GM20431 (cell line): ENCODE results near the gene SAG.
"Not testable (repeated sequence)": the region's sequence is repeated elsewhere in the genome, so short reads cannot be mapped to it uniquely, and the experiment has no call there.

Experiments used
- in situ Hi-C: fragments of 300-500 bp; cut with MseI, MboI; formaldehyde crosslinking; loops from one replicate; pipeline ENCODE4 v1.15.0; 2020; ENCODE audit warnings: low sequenced_read_pairs; ENCODE audit not compliant: unreplicated experiment

The SAG gene

DNA sequence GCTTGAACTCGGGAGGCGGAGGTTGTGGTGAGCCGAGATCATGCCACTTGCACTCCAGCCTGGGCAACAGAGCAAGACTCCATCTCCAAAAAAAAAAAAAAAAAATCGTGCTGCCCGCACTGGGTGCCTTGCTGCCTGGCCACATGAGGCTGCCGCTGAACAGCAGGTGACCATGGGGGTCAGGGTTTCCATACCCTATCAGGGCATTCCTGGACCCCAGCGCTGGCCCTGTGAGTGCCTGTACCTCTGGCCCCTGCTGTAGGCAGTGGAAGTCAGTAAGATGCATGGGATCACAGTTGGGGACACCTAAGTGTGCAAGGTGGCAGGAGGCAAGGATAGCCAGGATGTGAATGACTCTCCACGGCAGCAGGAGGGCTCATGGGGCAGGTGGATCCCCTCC is 18.9 kb downstream of the SAG start:
- in situ Hi-C loops = no loop called here

DNA sequence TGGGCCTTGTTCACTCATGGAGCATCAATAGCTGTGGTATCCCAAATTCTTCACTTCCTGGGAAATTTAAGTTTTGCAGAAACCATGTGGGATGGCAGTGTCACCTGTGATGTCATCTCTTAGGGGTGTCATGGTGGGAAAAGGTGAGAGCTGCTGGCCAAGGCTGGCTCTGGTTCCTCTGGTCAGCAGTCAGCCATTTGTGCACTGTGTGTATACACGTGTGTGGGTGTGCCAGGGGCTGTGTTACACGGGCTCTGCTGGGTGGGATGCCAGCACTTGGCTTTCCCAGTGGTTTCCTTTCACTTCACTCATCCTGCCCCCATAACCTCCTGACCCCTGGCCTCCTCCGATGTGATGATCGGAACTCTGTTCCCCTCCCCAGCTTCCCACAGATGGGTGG is 21.3 kb downstream of the SAG start:
- in situ Hi-C loops = no loop called here

DNA sequence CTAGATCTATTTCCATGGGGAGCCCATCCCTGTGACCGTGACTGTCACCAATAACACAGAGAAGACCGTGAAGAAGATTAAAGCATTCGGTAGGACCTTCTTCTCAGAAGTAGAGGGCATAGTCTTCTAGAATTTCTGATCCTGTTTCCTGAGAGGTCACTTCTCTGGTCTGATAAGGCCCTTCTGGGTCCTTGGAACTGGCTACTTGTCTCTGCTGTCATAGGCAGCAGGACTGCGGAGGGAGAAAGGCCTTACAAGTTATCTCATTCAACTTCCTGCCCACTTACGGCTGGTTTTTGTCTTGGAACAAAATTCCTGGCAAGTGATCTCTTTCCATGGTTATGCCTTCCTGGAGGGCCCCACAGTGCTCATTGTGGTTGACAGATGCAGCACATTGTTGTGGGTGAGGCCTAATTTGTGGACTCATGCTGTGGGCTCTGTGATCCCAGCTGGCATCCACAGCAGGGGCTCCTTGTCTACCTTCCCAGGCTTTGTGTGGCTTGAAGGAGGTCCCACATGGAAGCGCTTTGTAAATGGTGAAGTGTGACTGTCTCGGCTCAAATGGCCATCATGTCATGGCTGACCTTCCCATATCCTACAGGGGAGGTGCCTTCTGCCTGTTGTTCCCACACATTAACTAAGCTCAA is 22.0 kb downstream of the SAG start:
- in situ Hi-C loops = no loop called here

DNA sequence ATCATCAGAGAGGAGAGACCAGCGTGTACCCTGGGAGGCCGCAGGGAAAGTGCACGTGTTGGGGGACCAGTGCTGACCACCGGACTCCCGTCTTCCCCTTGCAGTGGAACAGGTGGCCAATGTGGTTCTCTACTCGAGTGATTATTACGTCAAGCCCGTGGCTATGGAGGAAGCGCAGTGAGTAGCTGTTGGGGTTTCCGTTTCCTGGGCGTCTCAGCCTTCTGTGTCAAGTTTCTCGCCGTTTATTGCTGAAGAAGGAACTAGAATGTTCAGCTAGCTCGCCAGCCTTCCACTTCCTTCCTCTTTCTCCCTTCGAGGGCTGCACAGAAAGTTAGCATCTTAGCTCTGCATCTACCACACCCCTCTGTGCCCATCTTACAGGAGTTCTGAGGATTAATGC is 23.9 kb downstream of the SAG start:
- in situ Hi-C loops = no loop called here

DNA sequence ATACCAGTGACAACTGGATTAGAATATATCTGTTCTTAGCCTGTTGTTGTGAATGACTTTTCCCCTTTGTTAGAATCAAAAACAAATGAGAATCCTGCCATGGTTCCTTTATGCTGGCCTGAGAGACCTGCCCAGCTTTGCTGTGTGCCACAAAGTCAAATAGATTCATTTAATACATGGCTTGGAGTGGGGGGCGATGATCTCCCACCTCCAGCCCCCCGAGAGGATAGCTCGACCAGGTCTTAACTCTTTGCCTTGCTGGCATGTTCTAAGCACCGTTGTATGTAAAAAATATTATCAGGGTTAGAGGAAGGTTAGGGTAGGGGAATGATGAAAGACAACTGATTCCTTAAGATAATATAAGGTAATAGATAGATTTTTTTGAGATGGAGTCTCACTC is 24.5 kb downstream of the SAG start:
- in situ Hi-C loops = no loop called here

DNA sequence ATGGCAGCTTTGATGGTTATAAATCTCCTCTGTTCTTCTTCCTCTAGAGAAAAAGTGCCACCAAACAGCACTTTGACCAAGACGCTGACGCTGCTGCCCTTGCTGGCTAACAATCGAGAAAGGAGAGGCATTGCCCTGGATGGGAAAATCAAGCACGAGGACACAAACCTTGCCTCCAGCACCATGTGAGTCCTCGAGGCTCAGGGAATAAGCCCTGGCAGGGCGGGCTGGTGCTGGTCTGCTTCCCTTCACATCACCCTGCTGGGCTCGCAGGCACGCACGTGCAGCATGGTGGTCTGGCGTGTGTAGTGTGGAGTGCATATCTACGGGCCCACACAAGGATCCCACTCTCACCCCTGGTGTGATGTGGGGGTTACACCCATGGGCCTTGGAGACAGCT is 27.3 kb downstream of the SAG start:
- in situ Hi-C loops = no loop called here

DNA sequence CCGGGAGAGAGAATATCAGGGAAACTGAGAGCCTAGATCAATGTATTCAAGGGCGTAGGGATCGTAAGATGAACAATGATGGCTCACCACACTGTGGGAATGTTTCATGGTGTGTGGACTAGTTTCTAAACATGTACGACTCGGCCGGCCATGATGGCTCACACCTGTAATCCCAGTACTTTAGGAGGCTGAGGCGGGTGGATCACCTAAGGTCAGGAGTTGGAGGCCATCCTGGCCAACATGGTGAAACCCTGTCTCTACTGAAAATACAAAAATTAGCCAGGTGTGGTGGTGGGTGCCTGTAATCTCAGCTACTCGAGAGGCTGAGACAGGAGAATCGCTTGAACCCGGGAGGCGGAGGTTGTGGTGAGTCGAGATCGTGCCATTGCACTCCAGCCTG is 28.5 kb downstream of the SAG start:
- in situ Hi-C loops = not testable (repeated sequence)

DNA sequence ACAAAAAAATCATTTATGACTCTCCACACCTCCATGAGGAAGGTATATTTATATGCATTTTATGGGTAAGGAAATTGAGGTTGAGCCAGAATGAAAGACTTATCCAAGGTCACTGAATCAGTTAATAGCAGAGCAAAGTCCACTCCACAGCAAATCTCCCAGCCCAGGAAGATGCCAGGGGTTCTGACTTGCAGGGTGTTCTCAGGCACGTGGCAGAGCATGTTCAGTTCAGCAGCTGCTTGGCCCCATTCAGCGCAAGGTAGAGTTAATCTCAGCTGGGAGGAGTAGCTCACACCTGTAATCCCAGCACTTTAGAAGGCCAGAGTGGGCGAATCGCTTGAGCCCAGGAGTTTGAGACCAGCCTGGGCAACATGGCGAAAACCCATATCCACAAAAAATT is 28.9 kb downstream of the SAG start:
- in situ Hi-C loops = no loop called here

DNA sequence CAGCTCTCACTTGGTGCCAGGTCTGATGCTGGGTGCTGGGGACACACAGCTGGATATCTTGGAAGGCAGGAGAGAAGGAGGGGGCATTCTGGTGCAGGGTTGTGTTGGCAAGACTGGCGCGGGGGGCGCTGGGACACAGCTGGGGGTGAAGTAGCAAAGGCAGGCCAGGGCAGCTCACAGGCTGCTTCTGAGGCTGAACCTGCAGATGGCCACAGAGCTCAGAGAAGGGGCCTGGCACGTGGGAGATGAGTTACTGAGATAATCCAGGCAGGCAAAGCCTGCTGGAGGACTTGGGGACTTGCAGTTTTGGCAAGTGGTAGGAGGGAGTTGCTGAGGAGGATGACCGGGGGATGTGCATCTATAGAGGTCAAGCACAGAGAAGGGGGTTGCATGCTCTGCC is 30.4 kb downstream of the SAG start:
- in situ Hi-C loops = no loop called here

DNA sequence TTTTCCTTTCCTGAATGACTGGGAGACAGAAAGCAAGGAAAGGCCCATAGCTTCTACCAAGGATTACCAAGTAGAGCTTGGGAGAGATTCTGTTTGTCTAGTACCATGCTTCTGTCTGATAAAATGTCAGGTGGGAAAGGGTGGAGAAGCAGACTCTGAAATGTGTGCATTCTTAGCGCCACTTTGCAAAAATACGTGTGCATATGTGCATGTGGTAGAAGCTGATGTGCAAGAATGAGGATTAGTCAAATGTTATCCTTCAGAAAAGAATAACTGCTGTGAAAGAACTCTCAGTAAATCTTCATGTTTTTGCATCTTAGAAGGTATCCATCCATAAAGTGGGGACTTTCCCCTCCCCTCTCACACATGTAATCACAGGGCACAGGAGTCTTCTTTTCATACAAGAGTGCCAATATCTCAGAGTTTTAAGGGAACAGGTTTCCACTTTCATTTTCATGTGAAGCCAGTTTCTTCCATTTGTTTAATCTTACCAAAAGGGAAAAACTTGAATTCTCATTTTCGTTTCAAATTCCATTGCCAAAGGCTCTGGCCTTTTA is 31.3 kb downstream of the SAG start:
- in situ Hi-C loops = no loop called here

DNA sequence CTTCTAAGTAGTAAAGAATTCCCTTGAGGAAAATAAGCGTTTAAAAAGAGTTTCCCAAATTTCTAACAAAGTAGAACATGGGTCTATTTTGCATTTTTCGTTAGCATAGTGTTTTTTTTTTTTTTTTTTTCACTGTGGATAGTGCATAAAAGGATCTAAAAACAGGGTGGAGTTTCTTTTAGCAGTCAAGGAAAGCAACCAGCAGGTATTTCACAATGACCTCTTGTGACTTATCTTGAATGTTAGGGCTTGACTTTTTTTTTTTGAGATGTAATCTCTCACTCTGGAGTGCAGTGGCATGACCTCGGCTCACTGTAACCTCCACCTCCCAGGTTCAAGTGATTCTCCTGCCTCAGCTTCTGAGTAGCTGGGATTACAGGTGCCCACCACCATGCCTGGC is 31.8 kb downstream of the SAG start:
- in situ Hi-C loops = no loop called here

DNA sequence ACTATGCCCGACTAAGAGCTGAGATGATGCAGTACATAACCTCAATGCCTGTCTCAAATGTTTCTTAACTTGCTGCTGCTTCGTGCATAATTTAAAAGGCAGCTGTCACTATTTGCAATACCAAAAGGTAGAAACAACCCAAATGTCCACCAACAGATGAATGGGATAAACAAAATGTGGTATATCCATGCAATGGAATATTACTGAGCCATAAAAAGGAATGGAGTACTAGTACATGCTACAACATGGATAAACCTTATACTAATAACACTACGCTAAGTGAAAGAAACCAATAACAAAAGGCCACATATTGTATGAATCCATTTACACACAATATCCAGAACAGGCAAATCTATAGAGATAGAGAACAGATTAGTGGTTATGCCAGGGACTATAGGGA is 33.7 kb downstream of the SAG start:
- in situ Hi-C loops = no loop called here

DNA sequence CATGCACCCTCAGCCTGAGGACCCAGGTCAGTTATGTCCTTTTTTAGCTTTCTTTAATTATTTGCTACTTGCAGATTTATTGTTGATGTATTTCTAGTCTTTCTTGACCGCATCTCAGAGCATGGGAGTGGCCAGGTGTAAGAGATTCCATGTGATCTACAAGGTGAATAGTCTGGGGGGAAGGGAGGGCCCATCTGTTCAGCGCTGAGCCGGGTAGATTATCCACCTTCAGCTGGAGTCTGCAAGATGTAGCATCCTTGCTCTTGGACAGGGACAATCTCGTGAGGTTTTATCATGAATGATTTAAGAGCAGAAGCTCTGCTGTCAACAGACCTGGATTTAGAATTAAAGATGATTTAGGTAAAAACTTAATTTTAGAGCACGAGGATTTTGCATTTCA is 34.7 kb downstream of the SAG start:
- in situ Hi-C loops = no loop called here

DNA sequence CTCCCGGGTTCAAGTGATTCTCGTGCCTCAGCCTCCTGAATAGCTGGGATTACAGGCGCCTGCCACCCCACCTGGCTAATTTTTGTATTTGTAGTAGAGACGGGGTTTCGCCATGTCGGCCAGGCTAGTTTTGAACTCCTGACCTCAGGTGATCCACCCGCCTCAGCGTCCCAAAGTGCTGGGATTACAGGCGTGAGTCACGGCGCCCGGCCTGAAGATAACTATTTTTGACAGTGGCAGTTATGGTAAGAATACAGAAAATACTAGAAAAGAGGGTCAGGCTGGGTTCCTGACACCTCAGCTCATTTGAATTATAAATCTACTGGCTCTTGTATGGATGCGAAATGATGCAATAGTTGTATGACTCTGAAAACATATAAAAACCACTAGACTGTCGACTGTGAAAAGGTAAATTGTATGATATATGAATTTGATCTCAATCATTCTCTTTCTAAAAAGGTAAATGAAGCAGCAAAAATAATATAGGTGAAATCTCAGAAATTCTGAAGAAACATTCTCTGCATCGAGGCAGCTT is 35.6 kb downstream of the SAG start:
- in situ Hi-C loops = no loop called here

DNA sequence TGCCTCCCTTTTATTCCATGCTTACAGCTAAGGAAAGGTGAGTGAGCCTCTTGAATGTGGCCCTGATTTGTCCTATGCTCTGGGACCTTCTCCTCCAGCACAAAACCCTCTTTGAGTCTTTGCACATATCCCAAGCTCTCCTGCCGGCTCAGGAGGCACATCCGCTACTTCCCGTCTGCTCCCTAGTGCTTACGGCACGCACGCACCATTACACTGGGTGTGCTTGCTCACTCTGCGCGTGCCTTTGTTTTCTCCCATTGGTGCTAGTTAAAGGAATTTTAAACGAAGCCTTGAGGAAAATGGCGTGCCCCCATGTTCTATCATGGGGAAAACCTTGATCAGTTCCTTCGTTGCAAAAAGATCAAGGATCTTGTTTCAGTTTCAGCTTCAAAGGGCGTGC is 38.8 kb downstream of the SAG start:
- in situ Hi-C loops = no loop called here

DNA sequence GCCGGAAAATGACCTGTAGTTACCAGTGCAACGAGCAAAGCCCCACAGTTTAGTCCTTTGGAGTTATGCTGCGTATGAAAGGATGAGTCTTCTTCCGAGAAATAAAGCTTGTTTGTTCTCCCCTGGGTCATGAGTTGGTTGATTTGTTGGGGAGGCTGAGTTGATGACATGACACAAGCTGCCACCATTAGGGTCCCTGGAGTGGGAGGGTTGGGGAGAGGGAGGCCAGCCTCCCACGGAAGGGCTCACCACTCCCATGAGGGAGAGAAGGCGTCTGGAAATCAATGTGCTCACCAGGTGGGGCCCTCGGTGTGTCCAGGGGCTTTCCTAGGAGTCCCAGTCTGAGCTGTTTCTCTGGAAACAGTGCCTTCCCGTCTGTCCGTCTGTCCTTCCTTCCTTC is 39.3 kb downstream of the SAG start:
- in situ Hi-C loops = no loop called here

DNA sequence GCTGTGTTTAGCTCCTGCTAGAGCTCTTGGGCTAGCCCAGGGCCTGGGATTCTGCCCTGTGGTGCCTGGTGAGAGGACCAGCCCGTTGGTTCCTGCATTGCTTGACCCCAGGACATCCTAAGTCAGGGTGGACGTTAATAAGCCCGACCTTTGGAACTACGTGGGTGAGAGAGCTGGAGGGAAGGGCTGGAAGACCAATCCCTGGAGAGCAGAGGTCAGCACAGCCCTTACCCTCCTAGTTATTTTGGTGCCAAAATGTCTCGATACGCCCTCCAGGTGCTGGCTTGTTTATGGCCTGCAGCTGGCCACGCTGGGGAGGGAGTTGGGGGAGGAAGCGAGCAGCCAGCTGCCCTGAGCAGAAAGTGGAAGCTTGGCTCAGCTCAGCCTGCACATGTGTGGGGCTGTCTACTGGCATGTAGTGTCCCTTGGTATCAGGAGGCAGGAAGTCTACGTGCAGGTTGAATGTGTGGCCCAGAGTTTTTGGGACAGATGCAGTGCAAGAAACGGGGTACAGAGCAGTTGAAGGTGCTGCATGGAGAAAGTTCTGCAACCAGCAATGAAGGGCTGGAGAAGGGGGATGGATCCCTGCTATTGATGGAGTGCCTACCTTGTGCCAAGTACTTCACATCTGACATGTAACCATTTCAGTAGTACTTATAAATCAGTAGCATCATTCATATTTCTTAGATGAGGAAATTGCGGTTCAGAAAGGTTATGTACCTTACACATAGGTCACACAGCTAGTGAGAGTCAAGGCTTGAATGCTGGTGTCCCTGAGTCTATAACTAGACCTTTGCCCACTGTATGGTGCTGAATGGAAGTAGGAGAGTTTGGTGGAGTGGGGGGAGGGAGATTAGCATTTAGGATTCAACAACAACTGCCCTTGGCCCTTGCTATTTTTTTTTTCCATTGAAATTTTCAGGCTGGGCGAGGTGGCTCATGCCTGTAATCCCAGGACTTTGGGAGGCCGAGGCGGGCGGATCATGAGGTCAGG is 41.7 kb downstream of the SAG start:
- in situ Hi-C loops = no loop called here

DNA sequence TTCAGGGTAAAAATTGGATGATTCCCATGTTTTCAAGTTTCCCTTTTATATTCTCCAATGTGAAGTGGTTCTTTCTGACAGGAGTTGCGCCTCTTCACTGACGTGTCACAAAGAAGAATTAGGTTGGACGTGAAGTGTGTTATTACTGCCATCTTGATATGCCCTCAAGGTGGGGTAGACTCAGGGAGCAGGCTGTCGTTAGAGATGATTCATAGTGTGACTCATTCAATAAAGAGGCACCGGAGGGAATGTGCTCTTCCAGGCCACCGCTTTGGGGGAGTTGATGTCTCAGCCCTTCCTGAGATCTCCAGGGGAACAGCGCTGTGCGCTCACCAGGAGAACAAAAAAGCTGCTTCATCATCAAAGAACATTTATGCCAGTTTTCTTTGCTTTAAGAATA is 43.1 kb downstream of the SAG start:
- in situ Hi-C loops = no loop called here

DNA sequence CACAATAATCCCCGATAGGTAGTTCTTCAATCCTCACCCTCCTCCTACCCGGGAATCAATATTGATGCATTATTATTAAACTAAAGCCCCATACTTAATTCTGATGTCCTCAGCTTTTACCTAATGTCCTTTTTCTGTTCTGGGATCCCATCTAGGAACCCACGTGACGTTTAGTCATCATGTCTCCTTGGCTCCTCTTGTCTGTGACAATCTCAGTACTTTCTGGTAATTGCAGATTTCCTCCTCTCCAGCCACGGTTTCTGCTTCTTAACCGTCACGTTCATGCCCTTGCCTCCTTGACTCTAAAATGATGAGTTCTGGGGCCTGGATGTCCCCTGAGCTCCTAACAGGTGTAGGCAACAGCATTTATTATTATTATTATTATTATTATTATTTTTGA is 43.8 kb downstream of the SAG start:
- in situ Hi-C loops = no loop called here

DNA sequence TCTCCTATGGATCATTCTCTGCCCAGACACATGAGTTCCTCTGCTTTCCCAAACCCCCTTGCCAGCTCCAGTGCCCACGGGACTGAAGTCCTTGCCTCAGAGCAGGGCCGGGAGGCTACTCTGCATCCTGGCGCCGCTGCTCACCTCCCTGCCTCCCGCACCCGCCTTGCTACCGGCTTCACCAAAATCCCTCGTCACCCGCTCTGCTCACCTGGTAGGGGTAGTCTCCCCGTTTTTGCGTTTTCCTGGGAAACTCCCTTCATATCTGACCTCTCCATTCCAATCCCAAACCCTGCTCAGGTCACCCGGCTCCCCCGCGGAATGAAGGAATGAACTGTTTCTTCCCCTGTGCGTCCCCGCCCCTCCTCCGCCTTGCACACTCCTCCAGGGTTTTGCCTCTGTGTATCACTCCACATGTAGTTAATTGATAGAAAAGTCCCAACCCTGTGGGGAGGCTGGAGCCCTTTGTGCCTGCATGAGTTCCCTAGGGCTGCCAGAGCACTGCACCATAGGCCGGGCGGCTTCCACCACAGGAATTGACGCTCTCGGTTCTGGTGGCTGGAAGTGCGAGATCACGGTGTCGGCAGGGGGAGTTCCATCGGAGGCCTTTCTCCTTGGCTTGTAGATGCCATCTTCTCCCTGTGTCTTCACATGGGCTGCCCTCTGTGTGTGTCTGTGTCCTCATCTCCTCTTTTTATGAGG is 44.7 kb downstream of the SAG start:
- in situ Hi-C loops = no loop called here
